HG02840 (cell line): Measurements from ENCODE around the gene HNMT.
"Not testable (repeated sequence)": the region's sequence is repeated elsewhere in the genome, so short reads cannot be mapped to it uniquely, and the experiment has no call there.

Experiments
- ATAC-seq: cut with Tn5 transposase; IDR thresholded peaks from one replicate; pipeline ENCODE4 v1.9.1; 2021; ENCODE audit warnings: mild to moderate bottlenecking, moderate library complexity, moderate number of reproducible peaks; ENCODE audit not compliant: unreplicated experiment, low FRiP score

The HNMT gene

DNA sequence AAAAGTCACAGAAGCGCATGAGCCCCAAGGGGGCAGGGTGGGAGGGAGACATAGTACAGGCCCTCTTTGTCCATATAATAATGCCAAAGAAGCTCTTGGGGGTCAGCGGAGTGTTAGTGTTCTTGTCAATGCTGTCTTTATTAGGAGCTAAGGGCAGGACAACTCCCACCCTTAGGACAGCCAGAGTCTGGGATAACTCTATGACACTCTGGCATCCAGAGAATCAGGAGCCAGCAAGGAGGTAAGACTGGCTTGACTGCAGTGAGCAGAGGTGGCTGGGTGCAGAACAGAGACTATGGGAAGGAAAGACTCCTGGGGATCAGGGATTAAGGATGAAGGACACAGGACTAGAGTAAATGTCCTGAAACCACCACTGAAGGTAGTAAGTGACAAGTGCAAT lies 19.0 kb upstream of the HNMT start:
- no peak for ATAC-seq

DNA sequence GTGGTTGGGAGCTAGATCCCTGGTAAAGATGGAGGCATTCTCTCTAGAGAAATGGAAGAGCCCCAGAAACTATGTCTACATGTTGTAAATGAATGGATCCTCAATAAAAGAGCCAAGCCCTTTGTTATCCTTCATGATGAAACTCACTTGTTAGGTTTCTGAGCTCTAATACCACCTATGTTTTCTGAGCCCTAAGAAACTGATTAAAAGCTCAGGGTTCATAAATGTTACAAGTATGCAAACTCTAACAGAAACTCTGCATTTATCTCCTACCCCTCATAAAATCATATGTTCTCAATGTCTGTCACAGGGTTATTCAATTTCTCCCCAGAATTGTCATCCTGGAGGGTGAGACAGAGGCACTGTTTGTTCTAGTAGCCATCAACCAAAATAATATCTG lies 18.0 kb upstream of the HNMT start:
- no peak for ATAC-seq

DNA sequence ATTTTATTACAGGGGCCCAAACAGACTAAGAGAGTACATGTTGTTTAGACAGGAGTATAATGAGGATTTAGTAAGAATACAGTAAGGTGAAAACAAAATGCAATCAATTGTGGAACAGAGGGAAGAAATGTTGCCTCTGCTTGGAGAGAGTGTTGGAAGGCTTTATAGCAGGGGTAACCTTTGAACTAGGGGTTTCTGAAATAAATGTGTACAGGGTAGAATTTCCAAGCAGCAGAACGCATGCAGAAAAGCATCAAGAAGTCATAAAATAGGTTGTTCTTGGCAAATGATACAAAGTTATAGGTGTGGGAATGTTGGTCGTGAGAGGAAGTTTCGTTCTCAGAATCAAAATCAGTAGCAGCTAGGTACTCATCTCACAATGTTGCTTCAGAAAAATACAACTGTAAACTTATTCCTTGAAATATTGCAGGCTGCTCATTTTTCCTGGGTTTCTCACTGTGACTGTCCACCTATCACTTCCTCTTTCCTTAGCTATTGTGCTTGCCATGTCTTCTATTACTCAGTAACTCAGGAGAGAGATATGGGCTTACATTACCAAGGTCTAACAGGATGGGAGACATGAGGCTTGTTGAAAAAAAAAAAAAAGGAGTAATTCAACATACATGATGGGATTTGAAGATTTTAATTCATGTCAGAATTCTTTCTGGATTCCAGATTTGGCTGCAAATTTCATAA lies 17.1 kb upstream of the HNMT start:
- ATAC-seq, result no peak

DNA sequence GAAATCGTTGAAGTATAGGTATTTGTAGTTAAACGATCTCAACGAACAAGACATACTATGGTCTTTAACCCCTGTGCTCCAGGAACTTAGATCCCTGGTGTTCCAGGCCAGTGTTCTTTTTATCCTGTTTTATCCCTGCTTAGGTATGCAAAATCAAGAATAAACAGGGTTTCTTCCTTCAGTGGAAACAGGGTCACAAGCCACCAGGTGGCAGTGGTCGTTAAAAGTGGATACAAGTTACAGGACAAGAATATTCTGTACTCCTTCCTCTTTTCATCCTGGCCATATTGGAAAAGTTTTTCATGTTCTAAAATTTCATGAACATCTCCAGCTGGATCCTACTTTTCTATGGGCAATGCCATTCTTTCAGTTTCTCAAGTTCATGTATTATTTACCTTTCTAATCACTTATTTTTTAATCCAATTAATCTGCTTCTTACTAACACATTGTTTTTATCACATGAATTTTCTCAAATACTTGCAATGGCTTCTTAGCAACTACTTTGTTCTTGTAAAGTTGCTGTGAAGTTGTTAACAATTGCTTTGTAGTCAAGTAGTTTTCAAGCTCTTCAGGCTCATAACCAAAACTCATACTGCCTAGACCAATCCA lies 16.4 kb upstream of the HNMT start:
- ATAC-seq, result no peak

DNA sequence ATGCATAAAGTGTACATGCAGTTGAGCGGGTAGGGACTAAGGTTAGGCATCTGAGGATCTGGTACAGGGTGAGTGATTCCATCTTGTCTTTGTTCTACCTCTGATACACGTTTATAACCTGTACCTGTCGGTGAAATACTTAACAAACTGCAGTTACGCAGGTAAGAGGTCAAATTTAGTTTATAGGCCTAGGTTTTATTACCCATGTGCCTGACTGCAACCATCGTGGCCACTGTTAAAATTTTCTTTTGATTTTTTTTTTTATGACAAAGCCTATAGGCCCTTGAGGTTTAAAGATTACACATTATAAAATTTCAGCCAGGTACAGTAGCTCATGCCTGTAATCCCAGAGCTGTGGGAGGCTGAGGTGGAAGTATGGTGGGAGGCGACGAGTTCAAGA lies 15.4 kb upstream of the HNMT start:
- no peak for ATAC-seq

DNA sequence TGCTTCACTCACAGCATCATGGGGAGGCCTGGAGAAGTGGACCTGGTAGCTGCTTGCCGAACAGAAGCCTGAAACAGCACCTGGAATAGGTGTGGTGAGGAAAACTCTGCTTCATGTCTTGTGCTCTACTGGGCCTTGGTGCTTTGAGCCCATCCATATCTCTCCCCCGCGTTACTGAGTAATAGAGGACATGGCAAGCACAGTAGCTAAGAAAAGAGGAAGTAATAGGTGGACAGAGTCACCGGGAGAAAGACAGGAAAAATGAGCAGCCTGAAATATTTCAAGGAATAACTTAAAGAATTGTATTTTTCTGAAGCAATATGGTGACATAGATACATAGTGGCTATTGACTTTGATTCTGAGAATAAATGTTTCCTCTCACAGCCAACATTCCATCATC lies 14.0 kb upstream of the HNMT start:
- no peak for ATAC-seq

DNA sequence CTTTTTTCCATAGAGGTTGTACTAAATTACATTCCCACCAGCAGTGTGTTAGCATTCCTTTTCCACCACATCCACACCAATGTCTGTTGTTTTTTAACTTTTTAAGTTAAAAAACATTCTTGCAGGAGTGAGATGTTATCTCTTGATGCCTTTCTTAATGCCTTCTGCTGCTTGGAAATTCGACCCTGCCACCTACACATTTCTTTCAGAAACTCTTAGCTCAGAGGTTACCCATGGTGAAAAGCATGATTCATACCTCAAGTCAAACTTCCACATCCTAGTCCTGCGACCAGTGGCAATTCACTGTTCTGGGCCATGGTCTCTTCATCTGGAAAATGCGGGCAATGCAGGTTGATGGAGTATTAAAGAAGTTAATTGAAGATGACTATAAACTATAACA lies 12.7 kb upstream of the HNMT start:
- ATAC-seq, result no peak

DNA sequence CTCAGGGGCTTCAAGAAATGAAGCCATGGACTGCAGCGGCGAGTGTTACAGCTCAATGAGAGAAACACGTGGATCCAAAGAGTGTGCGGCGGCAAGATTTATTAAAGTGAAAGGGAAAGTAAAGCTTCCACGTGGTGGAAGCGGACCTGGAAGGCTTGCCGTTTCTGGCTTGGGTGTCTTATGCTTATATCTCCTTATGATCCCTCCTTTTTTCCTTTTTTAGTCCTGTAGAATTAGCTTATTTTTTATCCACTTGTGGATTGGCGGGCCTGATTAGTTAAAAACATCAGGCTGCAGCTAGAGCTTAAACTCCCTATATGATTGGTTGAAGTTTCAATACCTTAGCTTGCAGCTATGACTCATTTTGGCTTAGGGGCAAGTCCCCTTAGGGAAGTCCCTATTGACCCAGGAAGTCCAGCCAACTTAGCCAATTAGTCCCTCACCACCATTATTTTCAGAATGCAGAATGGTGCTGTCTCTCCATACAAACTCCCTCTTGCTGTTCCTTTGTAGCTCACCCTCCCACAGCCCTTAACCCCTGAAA lies 11.6 kb upstream of the HNMT start:
- no peak for ATAC-seq

DNA sequence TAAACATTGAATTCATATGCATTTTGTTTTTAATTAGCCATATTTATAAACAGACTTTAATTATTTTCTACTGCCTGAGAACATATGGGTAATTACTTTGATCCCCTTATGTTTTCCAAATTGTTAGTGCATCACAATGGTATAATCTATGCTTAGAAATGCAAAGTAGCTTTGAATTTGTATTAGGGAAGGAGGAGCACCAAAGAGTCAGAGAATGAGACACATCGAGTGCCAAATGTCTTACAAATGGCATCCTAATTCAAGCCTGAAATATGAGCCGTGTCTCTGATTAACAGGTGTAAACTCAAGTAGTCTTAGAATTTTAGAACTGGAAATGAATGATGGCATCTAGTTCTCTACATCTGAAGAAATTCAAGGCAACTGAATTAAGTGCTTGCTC lies 8.7 kb upstream of the HNMT start:
- ATAC-seq, result no peak

DNA sequence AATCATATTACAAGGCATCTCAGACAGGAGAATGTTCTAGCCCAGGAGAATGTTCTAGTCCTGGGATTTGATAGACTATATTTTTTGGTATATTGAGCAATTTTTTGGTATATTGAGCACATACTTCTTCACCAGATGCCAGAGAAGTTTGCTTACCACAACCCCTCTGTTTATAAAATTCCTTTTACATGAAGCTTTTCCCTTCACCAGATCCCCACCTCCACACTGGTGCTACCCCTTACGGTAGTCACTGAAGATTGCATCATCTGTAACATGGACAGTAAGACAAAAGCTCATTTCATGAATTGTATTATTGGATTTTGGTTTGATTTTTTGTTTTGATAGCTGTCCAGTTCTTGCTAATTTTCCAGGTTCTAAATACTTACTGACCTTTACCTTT lies 7.2 kb upstream of the HNMT start:
- no peak for ATAC-seq

DNA sequence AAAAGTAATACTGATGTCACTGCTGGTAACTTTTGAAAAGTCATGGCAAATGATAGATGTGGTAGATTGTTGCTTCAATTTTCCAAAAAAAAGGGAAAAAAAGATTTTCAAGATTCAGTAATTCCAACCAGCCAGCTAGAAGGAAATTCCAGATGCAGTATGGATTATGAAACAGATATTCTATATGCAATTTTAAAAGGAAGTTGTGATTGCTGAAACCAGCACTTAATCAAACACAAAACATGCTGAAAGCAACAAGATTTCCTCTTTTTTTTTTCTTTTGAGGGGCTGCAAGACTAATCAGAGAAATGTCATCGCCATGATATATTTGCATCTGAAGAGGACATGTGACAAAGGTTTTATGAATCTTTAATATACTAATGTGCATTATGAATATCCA lies 5.1 kb upstream of the HNMT start:
- no peak for ATAC-seq

DNA sequence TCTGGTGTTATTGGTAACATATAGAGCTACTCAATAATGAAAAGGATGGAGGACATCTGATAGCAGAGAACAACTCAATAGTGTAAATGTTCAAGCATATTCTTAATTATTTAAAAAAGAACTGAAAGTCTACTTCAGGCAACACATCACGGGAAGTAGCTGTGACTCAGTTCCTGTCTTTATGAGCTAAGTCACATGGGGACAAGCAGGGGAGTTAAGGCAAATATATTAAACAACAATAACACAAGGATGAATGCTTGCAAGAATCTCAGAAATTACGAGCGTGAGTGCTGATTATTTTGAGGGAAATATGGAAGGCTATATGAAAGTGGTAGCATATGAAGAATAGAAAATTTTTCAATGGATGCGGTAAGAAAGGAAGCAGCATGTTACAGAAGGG lies 4.0 kb upstream of the HNMT start:
- ATAC-seq, result no peak

DNA sequence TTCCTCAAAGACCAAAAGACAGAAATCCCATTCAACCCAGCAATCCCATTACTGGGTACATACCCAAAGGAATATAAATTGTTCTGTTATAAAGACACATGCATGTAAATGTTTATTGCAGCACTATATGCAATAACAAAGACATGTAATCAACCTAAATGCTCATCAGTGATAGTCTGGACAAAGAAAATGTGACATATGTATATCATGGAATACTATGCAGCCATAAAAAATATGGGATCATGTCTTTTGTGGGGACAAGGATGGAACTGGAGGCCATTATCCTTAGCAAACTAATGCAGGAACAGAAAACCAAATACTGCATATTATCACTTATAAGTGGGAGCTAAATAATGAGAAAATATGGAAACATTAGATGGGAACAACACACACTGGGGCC lies 2.7 kb upstream of the HNMT start:
- ATAC-seq, result no peak

DNA sequence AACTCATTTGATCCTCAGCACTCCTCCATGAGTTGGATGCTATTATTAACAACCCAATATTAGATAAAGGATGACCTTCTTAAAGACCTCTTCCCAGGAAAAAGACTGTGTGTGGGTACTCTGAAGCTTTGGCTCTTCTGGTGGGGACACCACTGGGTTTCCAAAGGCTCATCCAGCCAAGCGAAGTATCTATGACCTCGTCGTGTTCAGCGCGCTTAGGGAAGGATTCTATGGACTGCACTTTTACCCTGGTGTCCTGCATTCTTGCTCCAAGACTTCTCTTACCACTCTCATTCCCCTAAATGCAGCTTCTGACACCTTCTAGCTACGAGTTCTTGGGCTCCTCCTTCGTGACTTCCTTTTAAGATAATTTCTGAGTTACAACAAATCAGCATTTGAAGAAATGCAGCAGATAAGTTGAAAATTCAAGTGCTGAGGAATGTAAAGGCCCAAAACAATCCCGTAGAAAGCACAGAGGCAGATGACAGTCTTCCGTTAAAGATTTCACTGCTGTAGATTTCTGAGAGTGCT lies 673 bp upstream of the HNMT start:
- ATAC-seq, result no peak

DNA sequence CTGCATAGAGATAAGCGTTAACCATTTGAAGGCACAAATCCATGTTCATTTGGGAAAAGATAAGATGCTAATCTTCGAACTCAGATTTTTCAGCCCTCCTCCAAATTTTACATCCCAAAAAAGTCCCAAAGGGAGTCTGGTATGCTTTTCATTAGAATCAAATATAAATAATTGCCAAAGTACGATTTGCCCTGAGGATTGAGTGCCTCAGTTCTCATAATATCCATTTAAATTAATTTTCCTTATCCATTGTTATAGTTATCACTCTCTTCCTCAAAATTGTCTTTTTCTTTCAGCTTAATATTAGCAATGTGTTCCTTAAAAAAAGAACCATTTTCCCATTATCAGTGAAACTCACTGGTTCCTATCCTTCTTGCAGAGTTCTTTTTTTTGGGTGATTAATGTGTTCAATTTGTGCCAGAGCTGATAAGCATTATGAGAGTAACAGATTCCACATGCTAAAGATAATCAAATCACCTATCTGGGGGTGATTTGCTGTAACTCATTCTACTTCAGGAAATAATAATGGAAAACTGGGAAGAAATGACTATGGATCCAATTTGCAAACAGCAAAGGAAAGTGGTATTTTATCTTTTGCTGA lies 686 bp downstream of the HNMT start:
- ATAC-seq, result no peak

DNA sequence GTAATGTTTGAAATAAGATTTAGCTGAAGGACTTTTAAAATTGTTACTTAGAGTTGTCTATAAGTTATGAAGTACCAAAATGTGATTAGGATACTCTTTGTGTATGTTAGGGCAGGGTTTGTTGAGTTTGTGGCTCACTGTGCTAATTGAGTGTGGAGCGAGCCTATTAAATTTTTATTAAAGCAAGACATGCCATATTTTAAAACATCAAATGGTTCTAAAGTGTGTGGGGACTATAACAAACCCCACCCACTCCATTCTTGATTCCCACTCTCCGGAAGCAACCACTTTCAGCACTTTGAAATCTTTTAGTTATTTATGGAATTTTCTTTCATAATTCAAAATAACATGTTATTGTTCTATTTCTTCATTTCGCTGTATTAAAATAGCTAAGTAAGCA lies 1.8 kb downstream of the HNMT start:
- ATAC-seq, result no peak

DNA sequence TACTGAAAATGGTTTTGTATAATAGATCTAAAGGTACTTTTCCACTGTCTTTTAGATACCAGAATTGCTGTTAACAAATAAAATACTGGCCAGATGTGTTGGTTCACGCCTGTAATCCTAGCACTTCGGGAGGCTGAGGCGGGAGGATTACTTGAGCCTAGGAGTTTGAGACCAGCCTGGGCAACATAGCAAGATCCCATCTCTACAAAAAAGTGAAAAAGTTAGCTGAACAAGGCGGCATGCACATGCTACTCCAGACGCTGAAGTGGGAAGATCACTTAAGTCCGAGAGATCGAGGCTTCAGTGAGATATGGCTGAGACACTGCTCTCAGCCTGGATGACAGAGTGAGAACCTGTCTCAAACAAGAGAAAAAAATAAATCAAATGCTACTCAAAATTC lies 2.8 kb downstream of the HNMT start:
- ATAC-seq, result no peak

DNA sequence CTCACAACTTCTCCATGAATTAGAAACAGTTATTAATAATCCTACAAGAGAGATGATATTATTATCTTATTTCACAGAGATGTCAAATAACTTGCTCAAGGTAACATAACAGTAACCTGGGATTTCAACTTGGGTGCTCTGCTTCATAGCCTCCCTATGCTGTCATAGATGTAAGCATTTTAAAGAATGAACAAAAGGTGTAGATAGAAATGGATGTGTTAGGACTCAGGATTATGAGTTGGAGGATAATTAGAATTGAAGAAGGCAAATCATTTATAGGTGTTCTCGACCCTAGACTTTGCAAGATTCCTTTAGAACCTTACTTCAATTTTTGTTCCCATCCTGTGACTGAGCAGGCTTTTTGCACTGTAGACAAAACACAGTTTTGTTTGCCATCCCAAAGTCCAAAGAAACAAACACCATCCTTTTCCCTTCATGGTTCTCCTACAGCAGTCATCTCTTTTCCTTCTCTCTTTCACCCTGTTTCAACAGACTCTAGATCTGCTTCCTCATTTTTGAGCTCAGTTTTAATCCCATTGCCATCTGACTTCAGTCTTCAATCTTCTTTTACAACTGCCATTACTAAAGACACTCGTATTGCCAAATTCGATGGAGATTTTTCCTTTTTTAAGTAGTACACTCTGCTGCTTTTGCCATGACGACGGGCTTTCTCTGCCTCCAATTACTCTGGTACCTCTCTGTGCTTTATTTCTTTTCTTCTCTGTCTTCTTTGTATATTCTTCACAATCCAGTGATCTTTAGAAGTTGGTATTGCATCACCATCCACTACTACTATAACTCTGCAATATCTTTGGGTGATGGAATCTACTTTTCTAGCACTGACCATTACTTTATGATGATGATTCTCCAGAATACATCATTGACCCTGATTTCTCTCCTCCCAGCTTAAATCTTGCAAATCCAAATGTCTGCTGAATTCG lies 4.5 kb downstream of the HNMT start:
- no peak for ATAC-seq

DNA sequence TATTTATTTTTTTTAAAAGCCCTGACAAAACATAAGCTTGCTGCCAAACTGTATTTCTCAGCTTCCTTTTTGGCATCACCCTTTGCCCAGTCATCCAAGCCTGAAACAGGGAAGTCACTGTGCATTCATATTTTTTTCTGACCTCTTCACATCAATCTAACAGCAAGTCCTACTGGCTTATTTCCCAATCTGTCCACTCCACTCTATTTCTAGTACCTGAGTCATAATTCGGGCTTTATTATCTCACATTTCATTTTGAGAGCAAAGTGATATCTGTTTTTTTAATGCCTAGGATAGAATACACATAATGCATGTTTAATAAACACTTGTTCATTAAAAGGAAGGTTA lies 5.1 kb downstream of the HNMT start:
- no peak for ATAC-seq

DNA sequence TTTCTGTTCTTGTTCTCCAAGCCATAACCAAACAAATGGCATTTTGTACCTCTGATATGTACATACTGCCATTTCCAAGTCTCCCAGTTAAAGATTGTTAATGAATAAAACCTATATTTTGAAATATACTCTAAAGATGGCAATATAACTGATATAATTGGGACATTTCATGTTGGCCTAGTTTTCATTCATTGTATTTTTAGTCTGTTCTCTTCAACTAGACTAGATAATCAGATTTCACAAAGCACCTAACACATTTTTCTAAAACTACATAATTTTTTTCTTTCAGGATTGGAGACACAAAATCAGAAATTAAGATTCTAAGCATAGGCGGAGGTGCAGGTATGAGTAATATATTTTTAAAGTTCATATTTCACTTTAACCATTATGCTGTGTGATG lies 5.6 kb downstream of the HNMT start:
- no peak for ATAC-seq

DNA sequence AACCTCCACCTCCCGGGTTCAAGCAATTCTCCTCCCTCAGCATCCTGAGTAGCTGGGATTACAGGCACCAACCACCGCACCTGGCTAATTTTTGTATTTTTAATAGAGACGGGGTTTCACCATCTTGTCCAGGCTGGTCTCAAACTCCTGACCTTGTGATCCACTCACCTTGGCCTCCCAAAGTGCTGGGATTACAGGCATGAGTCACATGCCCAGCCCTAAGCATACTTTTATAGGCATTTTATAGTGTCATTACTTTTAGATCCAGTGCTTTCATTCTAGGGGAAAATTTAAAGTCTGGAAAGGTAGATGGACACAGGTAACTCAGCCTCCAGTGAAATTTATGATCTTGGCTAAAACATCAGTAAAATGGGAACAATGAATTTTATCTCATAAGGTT lies 7.0 kb downstream of the HNMT start:
- not testable (repeated sequence) for ATAC-seq
